ENCODE data around the gene SLBP.
"Not testable (repeated sequence)": the region's sequence is repeated elsewhere in the genome, so short reads cannot be mapped to it uniquely, and the experiment has no call there.

SLBP gene

DNA sequence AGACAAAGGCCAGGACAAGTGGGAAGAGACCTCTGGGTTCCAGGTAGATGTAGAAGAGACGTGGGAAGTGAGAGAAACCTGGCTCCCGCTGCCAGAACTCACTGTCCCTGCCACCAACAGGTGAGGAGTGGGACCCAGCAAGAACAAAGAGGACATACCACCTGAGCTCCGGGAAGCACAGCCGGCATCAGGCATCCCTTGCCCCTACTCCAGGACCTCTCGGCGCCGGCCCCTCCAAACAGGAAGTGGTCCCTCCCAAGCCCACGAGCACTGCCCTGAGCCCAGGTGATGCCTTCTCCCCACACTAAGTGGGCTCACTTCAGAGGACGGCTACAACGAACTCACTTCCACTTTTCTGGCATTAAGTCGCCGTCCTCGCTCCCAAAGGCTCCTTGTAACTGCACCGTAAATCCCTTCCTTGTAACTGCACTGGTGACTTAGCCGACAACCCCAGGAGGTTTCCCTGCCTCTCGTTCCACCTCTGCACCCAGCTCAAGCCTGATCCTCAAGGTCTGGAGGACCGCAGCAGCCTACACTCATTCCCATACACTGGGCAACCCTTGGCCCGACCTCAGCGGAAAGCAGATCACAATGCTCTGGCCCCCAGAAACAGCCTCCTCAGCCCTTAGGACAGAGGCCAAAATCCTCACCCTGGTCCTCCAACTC is 36.9 kb downstream of the SLBP start:
- DNase-seq (ENCODE audit: low read depth): no peak

DNA sequence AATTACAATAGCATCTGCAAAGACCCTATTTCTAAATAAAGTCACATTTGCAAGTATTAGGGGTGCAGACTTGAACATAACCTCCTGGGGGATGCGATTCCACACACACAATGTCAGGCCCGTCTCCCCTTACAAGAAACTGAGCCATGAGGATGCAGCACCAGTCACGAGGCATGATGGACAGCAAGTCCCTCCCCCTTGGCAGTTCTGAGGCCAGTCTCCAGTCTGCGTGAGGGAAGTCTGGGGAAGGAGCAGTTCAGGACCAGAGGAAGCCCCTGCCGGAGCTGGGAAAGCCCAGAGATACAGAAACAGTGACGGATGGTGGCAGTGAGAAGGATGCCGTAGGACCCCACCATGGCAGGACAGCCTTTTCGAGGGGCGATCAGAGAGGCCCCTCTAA is 37.4 kb downstream of the SLBP start:
- DNase-seq (ENCODE audit: low read depth): no peak

DNA sequence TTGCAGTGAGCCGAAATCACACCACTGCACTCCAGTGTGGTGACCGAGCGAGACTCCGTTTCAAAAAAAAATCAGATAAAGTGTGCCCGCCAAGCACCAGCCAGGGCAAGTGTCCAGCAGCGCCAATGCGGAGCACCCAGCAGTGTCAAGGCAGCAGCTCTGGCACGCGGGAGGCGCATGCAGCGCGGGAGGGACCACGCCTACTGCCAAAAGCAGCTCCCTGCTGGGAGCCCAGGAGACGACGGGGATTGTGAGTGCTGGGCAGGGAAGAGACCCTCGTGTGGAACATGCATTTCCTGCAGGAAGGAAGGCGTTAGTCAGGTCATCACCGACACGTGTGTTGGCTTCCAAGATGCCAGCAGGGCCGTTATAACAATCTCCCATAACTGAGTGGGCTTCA is 38.4 kb downstream of the SLBP start:
- DNase-seq (ENCODE audit: low read depth): no peak

DNA sequence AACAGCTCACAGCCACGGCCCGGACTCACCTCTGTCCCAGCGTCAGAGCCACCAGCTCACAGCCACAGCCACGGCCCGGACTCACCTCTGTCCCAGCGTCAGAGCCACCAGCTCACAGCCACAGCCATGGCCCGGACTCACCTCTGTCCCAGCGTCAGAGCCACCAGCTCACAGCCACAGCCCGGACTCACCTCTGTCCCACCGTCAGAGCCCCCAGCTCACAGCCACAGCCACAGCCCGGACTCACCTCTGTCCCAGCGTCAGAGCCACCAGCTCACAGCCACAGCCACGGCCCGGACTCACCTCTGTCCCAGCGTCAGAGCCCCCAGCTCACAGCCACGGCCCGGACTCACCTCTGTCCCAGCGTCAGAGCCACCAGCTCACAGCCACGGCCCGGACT is 41.1 kb downstream of the SLBP start:
- DNase-seq (ENCODE audit: low read depth): not testable (repeated sequence)

DNA sequence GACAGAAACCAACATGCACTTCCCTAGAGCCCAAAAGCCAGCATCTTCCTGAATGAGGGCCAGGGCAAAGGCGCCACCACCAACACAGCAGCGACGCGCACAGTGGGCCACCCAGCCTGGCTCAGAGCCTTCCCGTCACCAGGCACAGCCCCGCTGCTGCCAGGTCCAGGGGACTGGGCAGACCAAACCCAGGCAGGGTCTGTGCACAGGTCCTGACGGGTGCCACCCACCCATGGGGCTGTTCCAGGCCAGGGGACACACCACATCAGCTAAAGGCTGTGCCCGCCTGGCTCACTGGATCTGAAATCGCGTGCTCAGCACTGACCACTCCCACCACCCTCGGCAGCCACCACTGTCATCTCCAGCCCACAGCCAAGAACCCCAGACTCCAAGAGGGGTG is 41.8 kb downstream of the SLBP start:
- DNase-seq (ENCODE audit: low read depth): no peak

DNA sequence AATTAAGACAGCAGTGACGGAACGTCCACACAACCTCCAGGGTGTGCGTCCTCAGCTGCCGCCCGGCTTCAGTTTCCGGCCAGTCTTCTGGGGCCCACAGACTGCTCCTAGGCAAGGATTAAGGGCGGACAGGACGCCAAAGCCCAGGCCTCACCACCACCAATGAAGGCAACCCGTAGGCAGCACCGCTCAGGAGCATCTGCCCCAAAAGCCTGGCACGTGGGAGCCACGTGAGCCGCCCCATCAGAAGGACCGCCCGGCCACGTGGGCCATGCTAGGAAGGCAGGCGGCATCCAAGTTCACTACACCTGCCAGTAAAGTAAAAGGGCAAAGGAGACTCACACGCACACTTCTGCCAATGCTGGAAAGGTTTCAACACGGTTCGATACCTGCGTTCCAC is 42.3 kb downstream of the SLBP start:
- no peak for DNase-seq (ENCODE audit: low read depth)

DNA sequence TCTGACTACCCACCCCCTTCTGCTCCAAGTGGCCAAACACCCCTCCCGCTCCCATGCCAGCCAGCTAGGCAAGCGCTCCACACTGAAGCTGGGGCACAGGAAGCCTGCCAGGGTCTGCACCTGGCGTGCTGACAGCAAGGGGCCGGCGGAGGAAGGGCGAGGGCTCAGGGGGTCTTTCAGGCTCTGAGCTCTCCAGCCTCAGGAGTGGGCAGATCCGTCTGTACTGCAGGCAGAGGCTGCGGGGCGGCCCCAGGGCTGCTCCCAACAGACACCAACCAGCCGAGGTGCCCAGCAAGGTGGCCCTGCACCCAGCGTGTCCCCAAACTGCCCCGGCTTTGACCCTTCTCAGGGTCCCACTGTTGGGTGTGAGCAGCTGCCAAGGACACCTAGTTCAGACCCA is 42.8 kb downstream of the SLBP start:
- no peak for DNase-seq (ENCODE audit: low read depth)

DNA sequence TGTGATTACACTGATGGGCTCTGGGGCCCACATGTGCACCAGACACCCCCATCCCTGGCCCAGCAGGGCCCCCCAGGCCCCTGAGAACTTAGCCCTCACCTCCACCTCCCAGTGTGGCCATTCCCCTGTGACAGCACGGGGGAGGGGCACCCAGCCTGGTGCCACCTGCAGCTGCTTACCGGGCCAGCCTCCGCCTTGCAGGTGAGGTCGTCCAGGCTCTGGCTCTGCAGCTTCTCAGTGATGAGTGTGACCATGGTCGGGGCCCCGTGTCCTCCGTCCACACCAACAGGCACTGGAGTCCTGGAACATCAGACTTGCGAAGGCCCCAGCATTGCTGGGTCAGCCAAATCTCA is 43.7 kb downstream of the SLBP start:
- no peak for DNase-seq (ENCODE audit: low read depth)

DNA sequence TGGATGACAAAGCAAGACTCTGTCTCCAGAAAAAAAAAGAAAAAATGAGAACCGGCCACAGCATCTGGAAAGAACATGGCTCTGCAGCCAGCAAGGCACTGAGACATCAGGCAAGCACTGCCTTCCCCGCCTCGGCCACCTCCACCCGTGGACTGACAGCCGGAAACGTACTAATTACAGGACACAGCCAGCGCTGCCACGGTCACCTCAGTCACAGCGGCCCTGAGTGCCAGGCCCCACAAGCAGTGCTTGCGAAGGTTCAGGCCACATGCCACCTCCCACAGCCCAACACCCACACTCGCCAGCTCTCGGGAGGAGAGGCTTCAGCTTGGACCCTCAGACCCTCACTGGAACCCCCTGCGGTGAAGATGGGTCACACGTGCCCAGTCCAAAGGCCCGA is 44.8 kb downstream of the SLBP start:
- no peak for DNase-seq (ENCODE audit: low read depth)

DNA sequence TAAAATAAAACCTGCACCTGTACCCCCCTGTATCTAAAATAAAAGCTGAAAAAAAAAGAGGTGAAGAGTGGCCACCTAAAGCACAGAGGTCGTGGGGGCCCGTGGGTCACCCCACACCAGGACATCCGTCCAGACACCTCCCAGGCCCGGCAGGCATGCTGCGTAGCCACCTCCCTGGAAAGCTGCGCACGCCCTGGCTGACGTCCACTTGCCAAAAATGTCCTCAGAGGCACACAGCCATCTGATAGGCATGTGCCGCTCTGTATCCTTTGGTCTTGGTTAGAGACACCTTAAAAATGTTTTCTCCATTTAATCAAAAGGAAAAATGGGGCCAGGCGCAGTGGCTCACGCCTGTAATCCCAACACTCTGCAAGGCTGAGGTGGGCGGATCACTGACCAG is 45.7 kb downstream of the SLBP start:
- no peak for DNase-seq (ENCODE audit: low read depth)

DNA sequence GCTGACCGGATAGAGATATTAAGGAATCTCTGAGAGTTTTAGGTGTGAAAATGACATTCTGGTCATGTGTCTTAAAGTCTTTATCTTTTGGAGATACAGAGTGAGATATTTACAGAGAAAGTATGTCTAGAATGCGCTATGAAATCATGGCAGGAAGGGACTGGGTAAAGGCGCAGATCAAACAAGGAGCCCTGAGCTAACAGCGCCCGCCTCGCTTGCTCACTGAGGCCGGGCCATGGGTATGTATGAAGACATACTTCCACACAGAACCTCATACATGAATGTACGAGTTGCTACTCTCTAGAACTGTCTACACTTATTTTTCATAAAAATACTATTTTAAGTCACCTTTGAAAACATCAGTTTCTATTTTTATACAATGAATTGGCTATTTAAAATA is 48.0 kb downstream of the SLBP start:
- DNase-seq (ENCODE audit: low read depth): no peak

DNA sequence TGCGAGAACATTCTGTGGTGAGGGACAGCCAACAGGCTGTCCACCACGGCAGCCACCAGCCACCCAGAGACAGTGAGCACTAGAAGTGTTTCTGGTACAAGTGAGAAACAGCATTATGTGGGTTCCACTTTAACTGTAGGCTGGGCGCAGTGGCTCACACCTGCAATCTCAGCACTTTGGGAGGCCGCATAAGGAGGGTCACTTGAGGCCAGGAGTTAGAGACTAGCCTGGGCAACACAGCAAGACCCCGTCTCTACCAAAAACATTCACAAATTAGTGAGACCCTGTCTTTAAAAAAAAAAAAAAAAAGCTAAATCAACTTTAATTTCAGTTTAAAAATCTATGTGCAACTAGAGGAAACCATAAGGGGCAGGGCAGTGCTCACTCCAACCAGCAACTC is 48.6 kb downstream of the SLBP start:
- DNase-seq (ENCODE audit: low read depth): no peak

DNA sequence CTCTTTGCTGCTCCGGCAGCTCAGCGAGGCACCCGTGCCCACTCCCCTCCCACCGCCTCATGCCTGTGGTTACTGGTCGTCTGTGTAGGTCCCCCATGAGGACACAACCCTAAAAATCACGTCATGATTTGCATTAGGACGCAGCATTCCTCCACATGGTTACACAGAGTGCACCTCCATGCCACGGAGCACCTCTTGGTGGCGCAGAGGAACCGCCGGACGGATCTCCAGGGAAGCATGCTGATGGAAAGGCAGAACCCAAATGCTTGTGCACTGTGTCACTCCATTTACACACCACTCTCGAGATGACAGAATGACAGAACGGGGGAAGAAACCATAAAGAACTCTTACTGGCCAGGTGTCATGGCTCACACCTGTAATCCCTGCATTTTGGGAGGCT is 50.4 kb downstream of the SLBP start:
- DNase-seq (ENCODE audit: low read depth): no peak

DNA sequence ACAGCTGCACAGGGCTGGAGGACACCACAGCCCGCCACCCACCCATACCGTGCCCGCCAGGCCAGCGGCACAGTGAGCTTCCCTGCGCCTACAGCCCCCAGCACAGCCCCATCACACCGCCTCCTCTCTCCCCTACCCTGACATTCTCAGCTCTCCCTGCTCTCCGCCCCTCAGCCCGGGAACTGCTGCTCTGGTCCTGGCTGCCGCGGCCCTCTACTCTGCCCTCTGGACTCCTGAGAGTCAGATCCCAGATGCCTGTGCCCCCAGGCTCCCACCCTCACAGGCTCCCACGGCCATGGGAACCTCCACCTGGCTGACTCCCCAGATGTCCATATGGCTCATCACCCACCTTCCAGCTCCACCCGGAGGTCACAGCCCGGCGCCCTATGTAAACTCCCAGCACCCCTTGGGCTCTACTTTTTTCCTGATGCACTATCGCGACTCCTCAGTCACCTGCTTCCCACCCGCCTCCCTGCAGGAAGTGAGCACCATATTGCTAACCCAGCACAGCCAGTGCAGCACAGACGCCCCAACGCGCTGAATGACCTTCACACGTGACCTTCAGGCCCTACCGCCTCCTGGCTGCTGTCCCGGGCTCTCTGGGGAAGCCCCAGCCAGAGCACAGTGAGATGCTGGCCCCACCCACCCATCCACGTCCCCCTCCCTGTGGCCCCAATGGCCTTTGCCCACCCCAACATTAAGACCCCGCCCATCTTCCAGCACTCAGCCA is 51.0 kb downstream of the SLBP start:
- no peak for DNase-seq (ENCODE audit: low read depth)

DNA sequence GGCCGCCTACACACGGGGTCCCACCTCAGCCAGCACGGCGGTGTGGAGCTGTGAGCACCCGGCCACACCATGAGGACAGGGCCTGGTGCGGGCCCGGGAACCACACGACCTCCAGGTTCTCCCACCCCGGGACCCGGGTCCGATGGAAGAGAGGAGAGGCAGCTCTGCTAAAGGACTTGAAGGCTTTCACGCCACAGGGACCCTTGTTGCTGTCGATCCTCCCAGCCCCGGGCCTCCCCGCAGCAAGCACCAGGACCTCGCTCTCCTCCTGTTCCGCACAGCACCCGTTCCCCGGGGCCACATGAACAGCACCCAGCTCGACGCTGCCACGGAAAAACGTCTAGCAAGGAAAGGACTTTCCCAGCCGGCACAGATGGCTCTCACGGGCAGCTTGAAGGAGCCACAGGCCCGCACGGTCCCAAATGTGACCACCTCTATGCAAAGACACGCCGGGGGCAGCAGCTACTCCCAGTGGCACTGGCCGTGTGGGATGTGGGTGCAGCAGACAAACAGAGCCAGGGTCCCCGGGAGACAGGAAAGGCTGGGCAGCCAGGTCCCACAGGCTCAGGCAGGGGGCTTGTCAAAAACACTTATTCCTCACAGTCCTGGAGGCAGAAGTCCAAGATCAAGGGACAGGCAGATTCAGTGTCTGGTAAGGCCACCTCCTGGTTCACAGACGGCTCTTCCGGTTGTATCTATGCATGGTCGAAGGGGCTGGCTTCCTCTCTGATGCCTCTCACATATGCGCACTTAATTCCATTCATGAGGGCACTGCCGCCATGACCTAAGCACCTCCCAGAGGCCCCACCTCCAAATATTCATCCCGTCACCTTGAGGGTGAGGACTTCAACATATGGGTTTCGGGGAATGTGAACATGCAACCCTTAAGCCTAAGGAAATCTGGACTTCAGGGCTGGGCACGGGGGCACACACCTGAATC is 52.7 kb downstream of the SLBP start:
- no peak for DNase-seq (ENCODE audit: low read depth)

DNA sequence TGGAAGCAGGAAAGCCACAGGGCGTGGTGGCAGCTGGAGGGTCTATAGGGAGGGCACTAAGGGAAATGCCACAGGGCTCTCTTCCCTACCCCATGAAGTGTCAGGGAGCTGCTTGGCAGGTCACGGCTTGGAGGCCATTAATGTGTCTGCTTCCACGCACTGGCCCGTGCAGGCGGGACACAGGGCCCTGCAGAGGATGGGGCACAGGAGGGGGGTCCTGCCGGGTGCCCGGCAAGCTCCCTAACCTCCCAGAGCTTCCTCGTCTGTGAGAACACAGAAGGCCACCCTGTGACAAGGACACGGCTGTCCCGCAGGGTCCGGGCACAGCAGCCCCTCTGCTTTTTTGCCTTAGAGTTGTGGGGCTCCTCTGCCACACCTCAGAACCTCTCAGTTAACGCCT is 53.5 kb downstream of the SLBP start:
- DNase-seq (ENCODE audit: low read depth): no peak

DNA sequence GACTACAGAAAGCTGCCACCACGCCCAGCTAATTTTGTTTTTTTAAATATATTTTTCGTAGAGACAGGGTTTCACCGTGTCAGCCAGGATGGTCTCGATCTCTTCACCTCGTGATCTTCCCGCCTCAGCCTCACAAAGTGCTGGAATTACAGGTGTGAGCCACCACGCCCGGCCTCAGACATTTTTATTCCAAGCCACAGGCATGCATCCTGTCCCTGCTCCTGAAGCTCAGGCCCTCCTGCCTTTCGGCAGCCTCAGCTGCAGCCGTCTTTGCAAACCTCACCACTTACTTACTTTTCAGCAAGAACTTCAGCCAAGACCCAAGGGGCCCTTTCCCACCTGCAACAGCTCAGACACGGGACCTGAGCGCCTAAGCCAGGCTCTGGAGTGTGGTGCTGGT is 54.0 kb downstream of the SLBP start:
- DNase-seq (ENCODE audit: low read depth): no peak

DNA sequence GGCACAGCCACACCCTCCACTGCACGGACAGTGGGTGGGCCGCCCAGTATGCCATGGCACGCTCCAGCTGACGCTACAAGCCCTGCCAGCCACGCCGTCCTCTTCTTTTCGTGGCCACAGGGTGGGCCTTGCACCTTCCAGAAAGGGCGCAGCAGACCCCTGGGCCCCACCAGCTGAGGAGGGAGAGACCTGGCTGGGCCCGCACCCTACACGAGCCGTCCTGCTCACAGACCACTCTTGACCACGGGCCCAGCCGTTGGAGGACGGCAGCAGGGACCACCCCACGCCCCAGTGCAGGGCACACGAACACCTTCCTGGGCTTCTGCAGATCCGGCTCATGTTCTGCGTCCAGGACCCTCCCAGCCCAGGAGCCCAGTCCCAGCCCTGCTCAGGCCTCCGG is 55.1 kb downstream of the SLBP start:
- DNase-seq (ENCODE audit: low read depth): no peak

DNA sequence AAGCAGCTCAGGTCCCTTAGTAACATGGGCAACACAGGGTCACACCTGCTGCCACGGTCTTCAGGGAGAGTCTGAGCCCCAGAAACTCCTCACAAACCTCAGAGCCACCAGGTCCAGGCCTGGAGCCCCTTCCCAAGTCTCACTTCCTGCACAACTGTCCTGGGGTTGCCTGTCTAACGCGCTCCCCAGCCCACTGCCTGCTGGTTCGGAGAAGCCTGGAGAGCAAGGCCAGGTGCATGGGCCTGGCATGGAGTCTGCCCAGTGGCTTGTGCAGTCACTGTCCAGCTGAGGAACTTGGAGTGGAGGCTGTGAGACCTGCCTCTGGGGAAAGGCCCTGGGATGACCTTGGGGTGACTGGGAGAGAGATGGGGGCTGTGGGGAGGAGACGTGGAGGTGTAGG is 56.0 kb downstream of the SLBP start:
- no peak for DNase-seq (ENCODE audit: low read depth)

DNA sequence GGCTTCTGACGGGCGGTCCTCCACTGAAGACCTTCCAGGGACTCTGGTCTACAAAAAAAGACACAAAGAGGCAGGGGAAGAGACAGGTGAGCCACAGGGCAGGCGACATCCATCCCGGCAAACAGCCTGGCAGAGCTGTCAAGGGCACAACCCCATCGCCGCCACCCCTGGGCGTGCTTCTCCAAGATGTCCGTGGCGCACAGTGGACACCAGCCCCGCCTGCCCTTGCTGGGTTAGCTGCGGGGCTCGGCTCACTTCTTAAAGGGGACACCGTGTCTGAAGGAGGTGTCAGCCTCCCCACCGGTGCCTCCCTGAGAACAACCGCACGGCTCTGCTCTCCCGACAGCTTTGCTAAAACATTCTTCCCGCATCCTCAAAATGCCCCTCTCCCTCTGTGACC is 56.4 kb downstream of the SLBP start:
- no peak for DNase-seq (ENCODE audit: low read depth)

DNA sequence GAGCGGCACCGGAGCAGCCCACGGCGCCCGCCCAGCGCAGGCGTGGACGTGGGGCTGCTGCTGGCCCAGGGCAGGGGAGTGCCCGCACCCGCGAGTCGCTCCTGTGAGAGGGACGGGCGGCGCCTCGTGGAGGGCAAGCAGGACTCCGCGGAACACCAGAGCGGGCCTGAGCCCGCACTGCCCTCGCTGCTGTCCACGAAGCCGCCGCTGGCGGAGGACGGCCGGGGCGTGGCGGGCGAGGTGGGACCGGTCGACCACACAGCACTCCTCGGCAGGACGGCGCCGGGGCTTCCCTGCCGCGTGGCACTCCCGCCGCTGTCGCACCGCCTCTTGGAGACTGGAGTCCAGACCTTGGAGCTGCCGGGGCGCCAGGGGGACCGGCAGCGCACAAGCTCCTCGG is 57.0 kb downstream of the SLBP start:
- no peak for DNase-seq (ENCODE audit: low read depth)

DNA sequence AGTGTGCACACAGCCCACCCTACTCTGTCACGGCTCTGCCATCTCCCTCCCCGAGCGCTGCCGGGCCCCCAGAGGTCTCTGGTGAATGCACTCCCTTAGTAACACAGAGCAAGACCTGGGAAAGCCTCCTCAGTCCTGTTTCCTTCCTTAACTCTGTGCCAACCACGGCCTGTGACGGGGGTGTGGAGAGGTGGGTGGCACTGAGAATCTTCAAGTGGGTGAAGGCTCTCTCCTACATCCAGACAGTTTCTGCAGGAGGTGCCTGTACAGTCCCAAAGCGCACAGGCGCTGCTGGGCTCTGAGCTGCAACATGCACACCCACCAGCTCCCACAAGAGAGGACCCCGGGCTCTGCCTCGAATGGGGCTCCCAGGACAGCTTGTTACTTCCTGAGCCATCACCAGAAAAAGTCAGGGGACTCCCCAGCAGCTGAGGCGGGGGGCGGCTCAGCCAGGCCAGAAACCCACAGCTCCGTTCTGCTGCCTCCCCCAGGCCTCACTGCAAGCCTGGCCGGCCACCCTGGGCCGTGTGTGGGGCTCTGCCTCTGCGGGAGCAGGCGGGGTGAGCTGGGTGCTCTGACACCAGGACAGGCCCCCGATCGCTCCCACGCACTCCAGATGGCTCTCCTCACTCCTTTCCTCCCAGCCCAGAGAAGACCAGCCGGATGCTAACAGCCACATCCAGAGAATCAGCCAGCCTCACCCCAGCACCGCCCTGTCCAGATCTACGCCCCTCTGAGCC is 57.7 kb downstream of the SLBP start:
- DNase-seq (ENCODE audit: low read depth): no peak

Measured in stimulated activated CD4-positive, alpha-beta T cell treated with anti-CD3 and anti-CD28 coated beads, Interleukin-2, amount 100 ng/mL, for 4 hours (primary cell).